ENCODE data around the gene MAMSTR. TPM values are rescaled to one million over a fixed set of nuclear protein-coding genes. Genes with fewer than 3 reads are reported as not detected.

Gene MAMSTR
- total RNA-seq, 1 donor from 2014 or later = 0.57 TPM

GRCh38 chr19:48678201-48678600 lies 41.3 kb downstream of the MAMSTR start:
- Mint-ChIP-seq H3K36me3 (ENCODE audit: low read depth, unreplicated experiment) (no peaks in the 10 kb centered on the region), H3K4me3 (ENCODE audit: unreplicated experiment) (no peak overlapping the region), H3K9me3 (ENCODE audit: unreplicated experiment) (no peaks in the 10 kb centered on the region), H3K27ac (ENCODE audit: unreplicated experiment) (no peak overlapping the region), H3K27me3 (ENCODE audit: low read depth, unreplicated experiment) (peaks cover 30% of the 10 kb centered on the region), H3K4me1 (ENCODE audit: low read depth, unreplicated experiment) (no peaks in the 10 kb centered on the region)
- Histone ChIP-seq H3K27ac (ENCODE audit: low read depth, low read length) (no peak overlapping the region), H2AFZ (ENCODE audit: low read depth, low read length) (no peak overlapping the region), H3K4me3 (ENCODE audit: insufficient read depth, low read depth, low read length) (no peak overlapping the region), H3K36me3 (ENCODE audit: insufficient read depth, low read length) (no peaks in the 10 kb centered on the region), H3K9ac (ENCODE audit: low read length) (no peak overlapping the region), H3K4me1 (ENCODE audit: insufficient read depth, low read length) (peaks cover 6% of the 10 kb centered on the region), H3K27me3 (ENCODE audit: insufficient read depth, low read length) (peaks cover 3% of the 10 kb centered on the region), H3K79me2 (ENCODE audit: insufficient read depth, low read length) (no peaks in the 10 kb centered on the region), H3K9me3 (ENCODE audit: insufficient read depth, low read depth, low read length) (no peaks in the 10 kb centered on the region), H3K4me2 (ENCODE audit: low read length) (no peak overlapping the region), H4K20me1 (ENCODE audit: insufficient read depth, low read length) (no peaks in the 10 kb centered on the region)
- DNase-seq (ENCODE audit: low read depth) = no peak
- TF ChIP-seq, protein P1, sequence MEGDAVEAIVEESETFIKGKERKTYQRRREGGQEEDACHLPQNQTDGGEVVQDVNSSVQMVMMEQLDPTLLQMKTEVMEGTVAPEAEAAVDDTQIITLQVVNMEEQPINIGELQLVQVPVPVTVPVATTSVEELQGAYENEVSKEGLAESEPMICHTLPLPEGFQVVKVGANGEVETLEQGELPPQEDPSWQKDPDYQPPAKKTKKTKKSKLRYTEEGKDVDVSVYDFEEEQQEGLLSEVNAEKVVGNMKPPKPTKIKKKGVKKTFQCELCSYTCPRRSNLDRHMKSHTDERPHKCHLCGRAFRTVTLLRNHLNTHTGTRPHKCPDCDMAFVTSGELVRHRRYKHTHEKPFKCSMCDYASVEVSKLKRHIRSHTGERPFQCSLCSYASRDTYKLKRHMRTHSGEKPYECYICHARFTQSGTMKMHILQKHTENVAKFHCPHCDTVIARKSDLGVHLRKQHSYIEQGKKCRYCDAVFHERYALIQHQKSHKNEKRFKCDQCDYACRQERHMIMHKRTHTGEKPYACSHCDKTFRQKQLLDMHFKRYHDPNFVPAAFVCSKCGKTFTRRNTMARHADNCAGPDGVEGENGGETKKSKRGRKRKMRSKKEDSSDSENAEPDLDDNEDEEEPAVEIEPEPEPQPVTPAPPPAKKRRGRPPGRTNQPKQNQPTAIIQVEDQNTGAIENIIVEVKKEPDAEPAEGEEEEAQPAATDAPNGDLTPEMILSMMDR (IDR thresholded peaks at IDR 0.05; ENCODE audit: insufficient read depth, low read depth, low read length) = no peak
- no peak for TF ChIP-seq EZH2 (IDR thresholded peaks at IDR 0.05; ENCODE audit: insufficient read depth, low read length)
- no peak for FAIRE-seq

- peaks cover 6% of the 10 kb centered on the region for H3K4me1 ChIP-seq (ENCODE audit: insufficient read depth, low read length)
- no peaks in the 10 kb centered on the region for H3K79me2 ChIP-seq (ENCODE audit: insufficient read depth, low read length)
- Mint-ChIP-seq H3K4me3 (ENCODE audit: unreplicated experiment) (no peak overlapping the region), H3K36me3 (ENCODE audit: low read depth, unreplicated experiment) (no peaks in the 10 kb centered on the region), H3K4me1 (ENCODE audit: low read depth, unreplicated experiment) (no peaks in the 10 kb centered on the region), H3K9me3 (ENCODE audit: unreplicated experiment) (no peaks in the 10 kb centered on the region), H3K27ac (ENCODE audit: unreplicated experiment) (no peak overlapping the region), H3K27me3 (ENCODE audit: low read depth, unreplicated experiment) (peaks cover 33% of the 10 kb centered on the region)
- no peak overlapping the region for H2AFZ ChIP-seq (ENCODE audit: low read depth, low read length)
- no peak overlapping the region for H3K27ac ChIP-seq (ENCODE audit: low read depth, low read length)
- H3K9ac ChIP-seq (ENCODE audit: low read length) = no peak overlapping the region
- H3K36me3 ChIP-seq (ENCODE audit: insufficient read depth, low read length) = no peaks in the 10 kb centered on the region
- TF ChIP-seq EZH2 (IDR thresholded peaks at IDR 0.05; ENCODE audit: insufficient read depth, low read length) = no peak
- TF ChIP-seq, protein P1 (IDR thresholded peaks at IDR 0.05; ENCODE audit: insufficient read depth, low read depth, low read length) = no peak
- DNase-seq (ENCODE audit: low read depth) = no peak
- H3K4me3 ChIP-seq (ENCODE audit: insufficient read depth, low read depth, low read length) = no peak overlapping the region
- H3K9me3 ChIP-seq (ENCODE audit: insufficient read depth, low read depth, low read length) = no peaks in the 10 kb centered on the region
- no peaks in the 10 kb centered on the region for H4K20me1 ChIP-seq (ENCODE audit: insufficient read depth, low read length)
- H3K4me2 ChIP-seq (ENCODE audit: low read length) = no peak overlapping the region
- FAIRE-seq = no peak
- peaks cover 3% of the 10 kb centered on the region for H3K27me3 ChIP-seq (ENCODE audit: insufficient read depth, low read length)
Measured at GRCh38 chr19:48676887-48677286, 42.6 kb downstream of the MAMSTR start.

- Histone ChIP-seq H3K4me1 (ENCODE audit: insufficient read depth, low read length) (peaks cover 6% of the 10 kb centered on the region), H3K27me3 (ENCODE audit: insufficient read depth, low read length) (peaks cover 3% of the 10 kb centered on the region), H2AFZ (ENCODE audit: low read depth, low read length) (no peak overlapping the region), H3K27ac (ENCODE audit: low read depth, low read length) (no peak overlapping the region), H3K79me2 (ENCODE audit: insufficient read depth, low read length) (no peaks in the 10 kb centered on the region), H3K9ac (ENCODE audit: low read length) (no peak overlapping the region), H4K20me1 (ENCODE audit: insufficient read depth, low read length) (no peaks in the 10 kb centered on the region), H3K9me3 (ENCODE audit: insufficient read depth, low read depth, low read length) (no peaks in the 10 kb centered on the region), H3K4me2 (ENCODE audit: low read length) (no peak overlapping the region), H3K4me3 (ENCODE audit: insufficient read depth, low read depth, low read length) (no peak overlapping the region), H3K36me3 (ENCODE audit: insufficient read depth, low read length) (no peaks in the 10 kb centered on the region)
- DNase-seq (ENCODE audit: low read depth) = no peak
- H3K9me3 Mint-ChIP-seq (ENCODE audit: unreplicated experiment) = no peaks in the 10 kb centered on the region
- H3K27ac Mint-ChIP-seq (ENCODE audit: unreplicated experiment) = no peak overlapping the region
- H3K36me3 Mint-ChIP-seq (ENCODE audit: low read depth, unreplicated experiment) = no peaks in the 10 kb centered on the region
- FAIRE-seq = no peak
- peaks cover 33% of the 10 kb centered on the region for H3K27me3 Mint-ChIP-seq (ENCODE audit: low read depth, unreplicated experiment)
- H3K4me1 Mint-ChIP-seq (ENCODE audit: low read depth, unreplicated experiment) = no peaks in the 10 kb centered on the region
- TF ChIP-seq, protein P1 (IDR thresholded peaks at IDR 0.05; ENCODE audit: insufficient read depth, low read depth, low read length) = no peak
- no peak for TF ChIP-seq EZH2 (IDR thresholded peaks at IDR 0.05; ENCODE audit: insufficient read depth, low read length)
- H3K4me3 Mint-ChIP-seq (ENCODE audit: unreplicated experiment) = no peak overlapping the region
Measured at GRCh38 chr19:48676487-48676886, 43.0 kb downstream of the MAMSTR start.
